GM12801 (cell line): Measurements from ENCODE around the gene ADK.

ENCODE experiments used
- CTCF ChIP-seq: IDR thresholded peaks from one replicate; pipeline ENCODE4 v1.5.1; 2011; ENCODE audit warnings: control low read depth; ENCODE audit not compliant: insufficient read length; ENCODE audit errors: extremely low read depth

Gene ADK

GRCh38 chr10:74542077-74542476 is 391.1 kb downstream of the ADK start:
- TF ChIP-seq CTCF, result no peak

- no peak for TF ChIP-seq CTCF
Observed at GRCh38 chr10:74543276-74543675, 392.3 kb downstream of the ADK start.

GRCh38 chr10:74544106-74544505 is 393.1 kb downstream of the ADK start:
- no peak for TF ChIP-seq CTCF

DNA sequence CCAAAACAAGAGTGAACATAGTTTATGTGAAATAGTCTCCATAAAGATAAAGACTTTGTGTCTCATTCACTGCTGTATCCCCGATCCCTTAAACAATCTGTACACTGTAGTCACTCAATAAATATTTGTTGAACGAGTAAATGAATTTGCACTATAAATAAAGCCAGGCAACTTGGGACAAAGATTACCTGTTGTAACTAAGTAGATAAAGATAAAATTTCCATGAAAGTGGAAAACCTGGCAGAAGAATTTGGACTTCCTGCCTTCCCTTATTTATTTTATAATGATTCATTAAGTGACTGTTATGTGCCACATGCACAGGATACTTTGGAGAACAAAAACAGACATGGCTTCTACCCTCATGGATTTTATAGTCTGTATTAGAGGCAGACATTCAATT is 397.7 kb downstream of the ADK start:
- TF ChIP-seq CTCF, result no peak

GRCh38 chr10:74556072-74556705 is 405.2 kb downstream of the ADK start:
- TF ChIP-seq CTCF, result no peak

DNA sequence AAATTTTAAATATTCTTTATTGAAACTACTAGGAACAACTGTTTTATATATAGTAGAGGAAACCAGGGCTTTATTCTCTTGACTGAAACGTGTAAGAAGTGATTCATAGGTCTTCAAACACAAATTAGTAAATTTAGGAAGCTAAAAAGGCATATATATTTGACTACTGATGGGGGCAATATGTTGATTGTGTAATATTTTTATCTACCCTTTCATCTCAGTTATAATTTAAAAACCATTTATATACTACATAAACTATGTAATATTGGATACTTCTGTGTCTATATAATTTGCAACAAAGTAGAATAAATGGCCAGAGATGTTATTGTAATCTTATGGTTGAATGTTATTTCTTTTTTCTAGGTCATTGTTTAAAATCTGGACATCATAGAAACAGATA is 406.1 kb downstream of the ADK start:
- no peak for TF ChIP-seq CTCF

DNA sequence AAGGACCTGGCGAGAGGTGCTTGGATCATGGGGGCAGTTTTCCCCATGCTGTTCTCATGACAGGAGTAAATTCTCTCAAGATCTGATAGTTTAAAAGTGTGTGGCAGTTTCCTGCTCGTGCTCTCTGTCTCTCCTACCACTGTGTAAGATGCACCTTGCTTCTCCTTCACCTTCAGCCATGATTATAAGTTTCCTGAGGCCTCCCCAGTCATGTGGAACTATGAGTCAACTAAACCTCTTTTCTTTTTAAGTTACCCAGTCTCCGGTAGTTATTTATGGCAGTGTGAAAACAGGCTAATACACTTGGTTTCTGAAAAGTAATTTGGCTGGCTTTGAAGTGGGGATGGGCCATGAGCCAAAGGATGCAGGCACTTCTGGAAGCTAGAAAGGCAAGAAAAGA is 407.4 kb downstream of the ADK start:
- TF ChIP-seq CTCF, result no peak
